ENCODE data around the gene KIR2DL3.

- no peak for TF ChIP-seq CTCF (IDR thresholded peaks at IDR 0.05)
- no peak for TF ChIP-seq POLR2A (IDR thresholded peaks at IDR 0.05)
These were observed 30.4 kb upstream of the KIR2DL3 start for GRCh38 chr19:54707962-54708361.
